Left renal cortex interstitium (tissue), 4 donors: ENCODE results near the gene LRP5. TPM values are rescaled to one million over a fixed set of nuclear protein-coding genes. Genes with fewer than 3 reads are reported as not detected.

Source experiments
- DNase-seq, 4 donors: peaks; one replicate each; pipeline ENCODE4 v3.0.0-alpha.2; 2013; ENCODE audit warnings: low read depth in 4 of 4, low spot score in 2 of 4, missing footprints in 1 of 4
- polyA plus RNA-seq, 4 donors: library from polyadenylated mRNA; unstranded; fragments of 120-200 nt; gene quantifications; one replicate each; pipeline ENCODE4 v1.2.1, GENCODE V29; 2013; ENCODE audit not compliant: insufficient read length in 4 of 4

Gene LRP5
- polyA plus RNA-seq, 4 donors, result 34.9 to 67.8 (median 58.9) TPM

DNA sequence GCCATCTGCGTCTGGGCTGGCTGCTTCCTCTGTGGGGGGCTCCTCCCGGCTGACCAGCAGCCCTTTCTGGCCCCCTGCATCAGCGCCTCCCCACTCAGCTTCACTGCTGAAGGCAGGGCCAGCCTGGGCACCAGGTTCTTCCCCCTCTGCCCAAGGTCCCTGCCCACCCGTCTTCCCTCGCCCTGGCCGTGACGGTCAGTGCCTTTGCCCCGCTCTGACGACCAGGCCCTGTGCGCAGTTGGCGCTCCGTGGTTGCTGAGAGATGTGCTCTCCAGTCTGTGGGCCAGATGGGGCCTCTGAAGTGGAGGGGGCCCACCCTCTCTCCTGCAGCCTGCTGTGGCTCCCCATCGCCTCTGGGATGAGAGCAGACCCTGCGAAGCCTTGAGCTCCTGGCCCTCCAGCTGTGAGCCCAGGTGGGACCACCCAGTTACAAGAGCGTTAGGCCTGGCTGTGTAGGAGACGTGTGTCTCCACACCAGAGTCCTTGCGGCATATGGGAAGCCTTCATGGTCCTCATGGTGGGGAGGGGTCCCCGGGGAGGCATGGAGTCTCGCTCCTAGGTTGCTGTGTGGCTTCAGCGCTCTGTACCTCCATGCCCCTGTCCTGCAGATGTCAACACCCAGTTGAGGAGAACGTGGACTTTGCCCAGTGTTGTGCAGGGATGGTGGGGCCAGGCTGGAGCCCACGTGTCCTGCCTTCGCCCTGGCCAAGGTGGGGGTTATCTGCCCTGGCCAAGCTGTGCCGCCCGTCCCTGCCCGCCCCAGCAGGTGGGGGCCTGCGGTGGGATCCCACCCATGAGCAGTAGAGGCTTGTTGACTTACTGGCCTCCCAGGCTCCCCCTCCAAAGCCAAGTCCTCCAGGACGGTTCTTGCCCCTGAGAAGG lies 14.2 kb downstream of the LRP5 start:
- DNase-seq, result no peak

DNA sequence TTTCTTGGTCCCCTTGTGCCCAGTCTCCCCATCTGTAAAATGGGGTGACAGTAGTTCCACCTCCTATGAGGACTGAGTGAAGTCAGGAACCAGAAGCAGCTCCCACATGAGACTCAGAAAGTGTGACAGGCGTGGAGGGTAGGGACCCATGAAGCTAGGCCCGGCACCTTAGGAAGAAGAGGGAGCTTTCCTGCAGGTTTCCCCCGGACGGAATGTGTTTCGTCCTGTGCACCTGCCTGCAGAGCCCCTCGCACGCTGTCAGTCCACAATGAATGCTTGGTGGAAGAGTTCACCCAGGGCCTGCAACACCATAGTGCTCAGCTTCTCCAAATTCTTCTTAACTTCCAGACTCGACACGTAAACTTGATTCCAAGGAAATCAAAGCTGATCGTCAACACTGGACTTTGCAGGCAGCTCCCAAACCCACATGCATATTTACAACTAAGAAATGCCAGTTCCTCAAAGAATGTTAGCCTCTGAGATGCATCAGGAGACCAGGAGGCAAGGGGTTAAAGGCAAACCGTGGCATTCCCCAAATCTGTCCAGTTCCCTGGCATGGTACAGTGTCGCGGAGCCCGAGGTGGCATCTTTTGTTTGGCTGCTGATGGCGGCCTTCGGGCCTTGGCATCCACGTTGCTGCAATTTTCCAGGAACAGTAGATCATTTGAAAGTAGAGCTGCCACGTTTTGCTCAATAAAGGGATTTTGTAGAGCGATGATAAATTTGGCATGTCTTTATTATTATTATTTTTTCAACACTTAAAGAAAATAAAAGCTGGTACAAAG lies 15.4 kb downstream of the LRP5 start:
- no peak for DNase-seq

DNA sequence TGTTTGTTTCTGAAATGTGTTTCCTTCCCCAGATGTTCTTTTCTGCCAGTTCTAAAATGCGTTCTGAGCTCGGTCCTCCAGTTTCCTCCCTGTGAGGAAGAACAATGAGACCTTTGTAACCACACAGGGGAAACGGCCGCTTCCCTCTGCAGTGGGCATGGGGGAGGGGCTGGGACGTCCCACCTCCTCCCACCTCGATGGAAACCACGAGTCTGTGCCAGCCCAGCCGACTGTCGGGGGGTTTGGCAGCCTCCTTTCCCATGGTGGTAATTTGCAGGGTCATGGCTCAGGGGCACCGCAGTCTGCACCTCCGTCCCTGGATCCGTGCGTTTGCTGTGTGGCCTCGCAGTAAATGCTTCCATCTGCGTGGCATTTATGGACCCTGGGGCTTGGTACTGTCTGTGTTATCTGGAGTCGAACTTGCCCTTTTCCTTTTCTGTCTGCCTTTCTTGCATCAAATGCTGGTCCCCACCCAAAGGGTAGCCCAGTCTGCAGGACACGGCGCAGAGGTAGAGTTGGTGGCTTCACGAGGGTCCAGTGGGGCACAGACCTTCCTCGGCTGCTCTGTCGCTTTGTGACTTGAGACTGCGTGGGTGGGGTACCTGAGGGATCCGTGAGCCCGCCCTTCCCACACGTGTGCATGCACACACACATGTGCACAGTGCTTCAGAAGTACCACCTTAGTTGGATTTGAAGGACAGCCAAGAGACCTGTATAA lies 16.1 kb downstream of the LRP5 start:
- DNase-seq, result no peak

DNA sequence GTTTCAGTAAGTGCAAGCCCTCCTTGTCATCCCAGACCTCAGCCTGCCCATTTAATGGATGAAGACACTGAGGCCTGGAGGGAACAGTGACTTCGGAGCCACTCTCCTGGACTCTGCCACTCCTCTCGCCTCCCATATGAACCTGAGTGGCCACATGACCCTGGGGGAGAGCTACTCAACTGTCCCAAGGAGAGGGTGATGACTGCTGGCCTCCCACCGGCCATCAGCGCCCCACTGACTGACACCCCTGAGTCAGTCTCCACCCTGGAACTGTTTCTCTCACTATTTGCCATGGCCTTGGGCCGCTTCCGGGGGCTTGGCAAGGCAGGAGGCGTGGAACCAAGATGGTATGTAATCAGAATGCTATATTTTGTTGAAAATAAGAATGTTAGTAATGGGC lies 17.1 kb downstream of the LRP5 start:
- DNase-seq, result no peak

DNA sequence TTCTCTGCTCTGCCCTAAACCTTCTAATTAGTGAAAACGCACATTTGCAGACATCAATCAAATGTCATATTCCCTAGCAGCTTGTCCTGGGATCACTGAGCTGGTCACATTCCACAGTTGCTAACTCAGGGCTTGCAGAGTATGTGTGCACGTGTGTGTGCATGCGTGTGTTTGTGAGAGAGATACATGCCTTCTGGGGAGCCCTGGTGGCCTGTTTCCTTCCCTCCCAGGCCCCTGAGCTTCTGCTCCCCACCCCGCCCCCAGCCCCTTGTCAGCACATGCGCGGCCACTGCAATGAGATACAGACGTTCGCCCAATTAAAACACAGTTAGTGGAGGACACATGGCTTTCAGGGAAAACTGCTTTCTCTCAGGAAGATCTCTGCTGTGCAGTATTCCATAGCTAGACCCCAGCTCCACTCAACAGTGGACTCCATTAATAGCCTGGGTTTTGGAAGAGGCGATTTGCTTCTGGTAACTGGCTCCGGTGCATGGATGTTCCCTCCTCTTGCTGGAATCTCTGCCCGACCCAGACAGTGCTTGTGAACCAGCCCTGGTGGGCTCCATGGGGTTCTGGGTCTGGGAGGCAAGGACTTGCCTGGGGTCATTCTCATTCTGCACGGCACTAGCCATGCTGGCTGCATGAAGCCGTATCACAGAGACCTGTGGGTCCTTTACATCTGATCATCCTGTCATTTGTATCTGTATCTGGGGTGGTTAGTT lies 17.7 kb downstream of the LRP5 start:
- DNase-seq, result no peak

DNA sequence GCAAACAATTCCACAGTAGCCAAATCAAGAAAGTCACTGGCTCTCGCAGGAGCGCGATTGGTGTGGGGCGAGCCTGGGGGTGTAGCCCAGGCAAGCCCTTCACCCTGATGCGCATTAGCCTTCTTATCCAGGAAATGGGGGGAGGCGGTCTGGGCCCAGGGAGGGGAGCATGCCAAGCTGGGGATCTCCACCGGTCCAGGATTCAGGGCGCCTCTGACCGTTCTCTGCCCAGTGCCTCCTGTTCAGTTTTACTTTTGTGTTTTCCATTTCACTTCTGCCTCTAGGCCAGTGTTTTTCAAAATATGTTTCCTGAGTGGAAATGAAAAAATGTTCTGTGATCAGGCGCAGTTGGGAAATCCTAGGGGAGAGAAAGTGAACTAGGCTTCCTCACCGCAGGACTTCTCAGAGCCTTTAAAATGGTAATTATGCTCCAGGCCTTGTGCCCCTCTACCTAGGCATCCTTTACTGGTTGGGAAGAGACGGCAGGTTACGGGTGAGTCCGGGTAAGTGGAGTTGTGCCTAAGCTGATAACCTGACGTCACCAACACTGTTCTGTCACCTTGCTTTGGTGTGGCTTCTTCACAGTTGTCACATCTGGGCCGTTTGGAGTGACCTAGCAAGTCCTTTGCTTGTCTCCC lies 18.4 kb downstream of the LRP5 start:
- no peak for DNase-seq

DNA sequence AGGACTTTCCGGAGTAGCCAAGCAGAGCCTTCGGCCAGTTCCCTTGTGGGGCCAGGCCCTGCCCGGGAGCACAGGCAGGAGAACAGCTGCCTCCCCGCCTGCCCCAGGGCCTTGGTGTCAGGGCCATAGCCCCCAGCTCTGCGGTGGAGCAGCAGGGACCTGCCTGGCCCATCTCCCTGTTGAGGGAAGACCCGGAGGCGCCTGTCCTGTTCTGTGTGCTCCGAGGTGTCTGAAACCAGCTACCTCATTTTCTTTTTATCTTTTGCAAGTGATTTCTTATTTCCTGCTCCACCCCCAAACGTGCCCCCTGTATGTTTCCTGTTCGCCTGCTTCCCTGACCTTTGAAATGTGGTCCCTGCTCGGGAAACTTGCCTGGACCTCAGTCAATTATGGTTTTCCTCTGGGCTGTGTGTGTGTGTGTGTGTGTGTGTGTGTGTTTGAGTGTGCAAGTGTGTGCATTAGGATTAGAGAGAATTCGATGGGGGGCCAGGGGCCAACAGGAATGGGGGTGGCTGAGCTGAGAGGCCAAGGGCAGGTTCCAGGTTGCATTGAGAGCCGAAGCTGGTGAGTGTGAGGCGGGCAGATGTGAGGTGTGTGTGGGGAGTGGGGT lies 19.1 kb downstream of the LRP5 start:
- no peak for DNase-seq

DNA sequence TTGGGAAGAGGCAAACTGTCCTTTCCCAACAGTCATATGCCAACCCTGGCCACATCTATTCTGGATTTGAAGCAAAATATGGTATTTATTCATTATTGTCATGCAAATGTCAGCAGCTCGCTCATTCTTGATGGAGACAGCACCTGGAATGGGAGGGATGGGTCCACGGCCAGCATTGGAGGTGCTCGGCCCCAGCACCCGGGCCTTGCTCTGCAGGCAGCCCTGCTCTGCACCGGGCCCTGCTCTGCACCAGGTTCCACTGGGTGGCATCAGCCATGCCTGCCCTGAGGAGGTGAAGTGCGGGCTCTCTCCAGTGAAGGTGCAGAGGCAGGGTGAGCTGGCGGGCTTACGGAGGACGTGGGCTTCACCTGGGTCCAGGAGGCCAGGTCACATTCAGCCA lies 19.8 kb downstream of the LRP5 start:
- no peak for DNase-seq

DNA sequence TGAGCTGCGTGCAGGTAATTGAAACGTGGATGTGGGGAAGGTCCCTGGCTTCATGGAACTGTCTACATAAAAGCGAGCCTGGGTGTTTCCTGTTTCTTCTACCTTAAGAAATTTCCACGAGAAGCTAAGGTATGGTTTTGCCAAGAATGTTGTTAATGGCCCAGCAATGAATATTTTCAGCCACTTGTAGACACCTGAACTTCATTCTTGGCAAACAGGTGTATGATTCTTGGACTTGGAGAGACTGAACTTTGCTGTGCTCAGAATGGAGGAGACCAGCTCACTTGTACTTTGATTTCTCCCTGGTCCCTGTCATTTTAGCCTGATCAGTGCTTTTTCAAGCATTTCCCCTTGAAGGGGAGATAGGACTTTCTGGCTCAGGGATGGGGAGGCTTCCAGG lies 20.8 kb downstream of the LRP5 start:
- no peak for DNase-seq

DNA sequence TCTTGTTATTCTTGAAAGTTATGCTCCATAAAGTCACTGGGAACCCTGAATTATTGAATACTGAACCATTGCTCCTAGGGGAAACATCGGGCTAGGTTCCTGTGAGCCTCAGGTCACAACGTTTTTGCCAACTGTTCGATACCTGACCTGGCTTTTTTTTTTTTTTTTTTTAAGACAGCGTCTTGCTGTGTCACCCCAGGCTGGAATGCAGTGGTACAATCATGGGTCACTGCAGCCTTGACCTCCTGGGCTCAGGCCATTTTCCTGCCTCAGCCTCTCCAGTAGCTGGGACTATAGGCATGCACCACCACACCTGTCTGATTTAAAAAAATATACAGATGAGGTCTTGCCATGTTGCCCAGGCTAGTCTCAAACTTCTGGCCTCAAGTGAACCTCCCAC lies 22.5 kb downstream of the LRP5 start:
- DNase-seq, result no peak

DNA sequence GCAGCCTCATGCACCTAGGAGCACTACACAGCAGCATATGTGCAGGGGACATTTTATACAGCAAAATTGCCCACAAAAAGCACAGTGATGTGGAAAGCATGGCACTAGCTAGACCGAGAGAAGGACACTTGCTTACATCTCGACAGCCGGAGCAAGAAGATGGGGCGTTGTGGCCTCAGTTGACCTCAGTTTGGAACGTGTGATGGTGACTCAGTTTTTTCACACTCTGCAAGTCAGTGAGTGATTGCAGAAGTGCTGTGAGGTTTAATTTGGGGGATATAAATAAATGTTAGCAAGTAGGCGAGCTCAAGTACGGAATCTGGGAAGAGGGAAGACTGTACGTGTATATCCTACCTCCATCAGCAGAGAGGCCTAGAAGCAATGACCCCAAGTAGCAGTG lies 23.3 kb downstream of the LRP5 start:
- DNase-seq, result no peak

DNA sequence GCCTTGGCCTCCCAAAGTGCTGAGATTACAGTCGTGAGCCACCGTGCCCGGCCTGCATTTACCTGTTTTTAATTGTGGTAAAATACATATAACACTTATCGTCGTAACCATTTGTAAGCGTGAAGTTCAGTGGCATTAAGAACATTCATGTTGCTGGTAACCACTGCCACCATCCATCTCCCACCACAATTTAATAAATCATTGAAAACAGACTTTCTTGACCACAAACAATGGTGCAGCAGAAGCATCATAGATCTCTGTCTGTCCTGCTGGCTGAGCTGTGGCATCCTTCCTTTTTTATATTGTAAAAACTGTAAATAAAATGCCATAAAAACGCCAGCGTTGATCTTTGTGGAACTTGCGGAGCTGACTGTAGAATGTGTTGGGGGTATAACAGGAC lies 24.3 kb downstream of the LRP5 start:
- DNase-seq, result no peak

DNA sequence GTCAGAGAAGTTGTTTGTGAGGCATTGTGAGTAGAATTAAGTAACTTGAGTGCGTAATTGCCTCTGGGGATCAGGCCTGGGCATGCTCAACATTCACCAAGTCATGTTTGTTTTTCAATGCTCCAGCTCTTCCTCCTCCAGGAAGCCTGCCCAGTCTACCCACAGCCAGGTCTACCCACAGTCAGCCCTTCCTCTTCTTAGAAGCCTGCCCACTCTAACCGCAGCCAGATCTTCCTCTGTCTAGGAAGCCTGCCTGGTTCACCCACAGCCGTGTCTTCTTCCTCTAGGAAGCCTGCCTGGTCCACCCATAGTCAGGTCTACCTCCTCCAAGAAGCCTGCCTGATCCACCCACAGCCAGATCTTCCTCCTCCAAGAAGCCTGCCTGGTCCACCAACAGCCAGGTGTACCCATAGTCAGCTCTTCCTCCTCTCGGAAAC lies 25.0 kb downstream of the LRP5 start:
- DNase-seq, result no peak

DNA sequence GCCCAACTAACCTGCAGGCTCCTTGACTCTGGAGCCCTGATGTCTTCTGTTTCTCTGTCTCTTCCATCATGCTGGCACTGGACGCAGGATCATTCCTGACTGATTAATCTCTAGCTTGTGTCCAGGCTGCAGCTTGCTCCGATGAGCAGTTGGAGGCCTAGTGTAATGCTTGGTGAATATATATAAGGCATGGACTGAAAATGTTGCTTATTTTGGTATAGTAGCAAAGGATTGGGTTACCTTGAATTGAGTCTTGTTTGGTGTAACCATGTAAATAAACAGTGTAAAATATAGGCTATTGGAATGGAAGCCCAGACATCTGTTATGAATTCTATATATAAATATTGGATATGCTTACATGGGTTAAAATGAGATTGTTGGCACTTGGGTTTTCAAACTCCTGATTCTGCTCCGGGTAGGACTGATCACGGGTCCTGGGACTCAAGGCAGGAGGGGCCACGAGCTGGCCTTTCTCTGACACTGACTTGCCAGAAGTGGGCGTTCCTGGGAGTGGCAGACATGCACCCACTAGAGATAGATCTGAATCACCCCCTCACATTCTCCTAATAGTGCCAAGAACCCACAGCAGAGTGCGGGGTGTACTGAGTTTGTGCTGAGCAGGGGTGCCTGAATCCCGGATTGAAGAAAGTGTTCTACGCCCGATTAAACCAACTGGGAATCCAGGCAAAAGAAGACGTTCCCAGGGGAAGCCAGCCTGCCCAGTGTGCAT lies 25.8 kb downstream of the LRP5 start:
- DNase-seq, result no peak

DNA sequence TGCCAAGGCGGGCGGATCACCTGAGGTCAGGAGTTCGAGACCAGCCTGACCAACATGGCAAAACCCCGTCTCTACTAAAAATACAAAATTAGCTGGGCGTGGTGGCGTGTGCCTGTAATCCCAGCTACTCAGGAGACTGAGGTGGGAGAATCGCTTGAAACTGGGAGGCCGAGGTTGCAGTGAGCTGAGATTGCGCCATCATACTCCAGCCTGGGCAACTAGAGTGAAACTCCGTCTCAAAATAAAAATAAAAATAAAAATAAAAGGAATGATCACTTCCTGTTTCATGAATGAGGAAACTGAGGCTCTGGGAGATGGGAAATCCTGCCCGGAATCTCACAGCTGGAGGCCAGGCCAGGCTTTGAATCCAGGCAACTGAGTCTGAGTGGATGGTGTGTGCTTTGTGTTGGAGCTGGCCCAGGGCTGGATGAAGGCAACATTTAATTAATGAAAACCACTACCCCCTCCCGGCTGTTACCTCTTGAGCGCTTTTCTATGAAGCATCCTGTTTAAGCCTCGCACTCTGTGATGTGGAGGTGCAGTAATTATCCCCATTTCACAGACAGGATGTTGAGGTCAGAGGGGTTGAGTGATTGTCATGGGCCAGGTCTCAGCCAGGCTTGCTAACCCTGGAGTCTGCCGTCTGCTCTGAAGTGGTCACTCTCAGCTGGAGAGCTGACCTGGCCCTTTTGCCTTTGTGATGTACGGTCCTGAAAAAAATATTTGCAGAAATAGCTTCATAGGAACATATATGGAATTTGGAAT lies 27.8 kb downstream of the LRP5 start:
- no peak for DNase-seq

DNA sequence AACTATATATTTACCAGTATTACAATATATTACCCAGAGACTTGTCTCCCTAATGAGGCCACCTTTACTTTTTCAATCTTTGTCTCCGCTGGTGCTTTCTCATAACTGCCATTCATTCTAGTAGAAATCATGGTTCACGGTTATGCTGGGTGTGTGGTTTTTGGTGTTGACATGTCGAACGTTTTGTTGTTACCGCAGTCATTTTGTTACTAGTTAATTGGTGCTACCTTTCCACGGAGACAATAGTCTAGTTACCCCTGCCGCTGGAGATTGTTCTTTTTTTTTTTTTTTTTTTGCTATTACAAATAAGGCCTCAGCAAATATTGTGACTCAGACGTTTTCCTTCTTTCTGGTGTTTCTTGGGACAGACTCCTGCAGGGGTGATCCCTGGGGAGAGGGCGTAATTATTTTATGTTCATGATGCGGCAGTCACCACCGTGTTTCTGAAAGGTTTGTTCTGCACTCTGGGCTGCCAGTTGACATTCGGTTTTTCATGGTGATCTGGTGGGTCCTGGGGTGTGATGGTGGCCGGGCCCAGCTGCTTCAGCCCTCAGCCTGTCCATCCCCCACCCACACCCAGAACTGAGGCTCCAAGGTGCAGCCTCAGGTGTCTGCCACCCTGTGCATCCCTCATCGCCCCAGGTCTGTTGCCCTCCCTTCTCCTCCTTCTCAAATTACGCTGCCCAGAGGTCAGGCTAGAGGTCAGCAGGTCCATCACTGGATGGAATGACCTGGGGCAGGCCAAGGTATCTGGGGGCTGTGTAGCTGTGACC lies 28.6 kb downstream of the LRP5 start:
- no peak for DNase-seq
